Measurements from ENCODE around the gene CDK6.

DNA sequence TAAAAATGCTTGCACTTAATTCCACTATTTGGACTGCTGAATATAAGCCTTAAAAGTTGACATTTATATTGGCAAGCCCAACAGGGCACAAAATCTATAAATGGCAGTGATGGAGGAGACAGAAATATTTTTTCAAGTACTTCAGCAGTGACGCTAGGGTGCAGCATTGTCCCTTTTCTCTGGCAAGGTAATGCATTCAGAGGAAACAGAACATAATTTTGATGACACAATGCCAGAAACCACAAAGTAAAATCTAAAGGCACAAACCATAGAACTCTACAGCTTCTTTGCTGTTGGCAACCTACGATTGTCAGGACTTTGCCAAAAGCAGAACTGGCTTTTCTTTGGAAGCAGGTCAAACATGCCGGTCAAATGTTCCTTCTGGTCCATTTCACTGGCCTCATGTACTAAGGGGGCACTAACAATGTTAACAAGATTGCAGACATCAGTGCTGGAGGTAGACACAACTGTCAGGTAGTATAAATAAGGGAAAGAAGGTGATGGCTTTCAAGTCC, 215.3 kb downstream of the CDK6 start:
- TF ChIP-seq, protein P1, sequence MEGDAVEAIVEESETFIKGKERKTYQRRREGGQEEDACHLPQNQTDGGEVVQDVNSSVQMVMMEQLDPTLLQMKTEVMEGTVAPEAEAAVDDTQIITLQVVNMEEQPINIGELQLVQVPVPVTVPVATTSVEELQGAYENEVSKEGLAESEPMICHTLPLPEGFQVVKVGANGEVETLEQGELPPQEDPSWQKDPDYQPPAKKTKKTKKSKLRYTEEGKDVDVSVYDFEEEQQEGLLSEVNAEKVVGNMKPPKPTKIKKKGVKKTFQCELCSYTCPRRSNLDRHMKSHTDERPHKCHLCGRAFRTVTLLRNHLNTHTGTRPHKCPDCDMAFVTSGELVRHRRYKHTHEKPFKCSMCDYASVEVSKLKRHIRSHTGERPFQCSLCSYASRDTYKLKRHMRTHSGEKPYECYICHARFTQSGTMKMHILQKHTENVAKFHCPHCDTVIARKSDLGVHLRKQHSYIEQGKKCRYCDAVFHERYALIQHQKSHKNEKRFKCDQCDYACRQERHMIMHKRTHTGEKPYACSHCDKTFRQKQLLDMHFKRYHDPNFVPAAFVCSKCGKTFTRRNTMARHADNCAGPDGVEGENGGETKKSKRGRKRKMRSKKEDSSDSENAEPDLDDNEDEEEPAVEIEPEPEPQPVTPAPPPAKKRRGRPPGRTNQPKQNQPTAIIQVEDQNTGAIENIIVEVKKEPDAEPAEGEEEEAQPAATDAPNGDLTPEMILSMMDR (conservative IDR thresholded peaks at IDR 0.05; ENCODE audit: low read depth, low read length): peak; percentile 83
- no peak for TF ChIP-seq EZH2 (IDR thresholded peaks at IDR 0.05; ENCODE audit: borderline replicate concordance, low read depth, low read length, poor library complexity, severe bottlenecking)

Data from A673 (cell line).